ENCODE results near the gene B4GALNT2. TPM values are rescaled to one million over a fixed set of nuclear protein-coding genes. Genes with fewer than 3 reads are reported as not detected.

B4GALNT2 gene
- total RNA-seq, 2 experiments from 2014 or later: not detected

DNA sequence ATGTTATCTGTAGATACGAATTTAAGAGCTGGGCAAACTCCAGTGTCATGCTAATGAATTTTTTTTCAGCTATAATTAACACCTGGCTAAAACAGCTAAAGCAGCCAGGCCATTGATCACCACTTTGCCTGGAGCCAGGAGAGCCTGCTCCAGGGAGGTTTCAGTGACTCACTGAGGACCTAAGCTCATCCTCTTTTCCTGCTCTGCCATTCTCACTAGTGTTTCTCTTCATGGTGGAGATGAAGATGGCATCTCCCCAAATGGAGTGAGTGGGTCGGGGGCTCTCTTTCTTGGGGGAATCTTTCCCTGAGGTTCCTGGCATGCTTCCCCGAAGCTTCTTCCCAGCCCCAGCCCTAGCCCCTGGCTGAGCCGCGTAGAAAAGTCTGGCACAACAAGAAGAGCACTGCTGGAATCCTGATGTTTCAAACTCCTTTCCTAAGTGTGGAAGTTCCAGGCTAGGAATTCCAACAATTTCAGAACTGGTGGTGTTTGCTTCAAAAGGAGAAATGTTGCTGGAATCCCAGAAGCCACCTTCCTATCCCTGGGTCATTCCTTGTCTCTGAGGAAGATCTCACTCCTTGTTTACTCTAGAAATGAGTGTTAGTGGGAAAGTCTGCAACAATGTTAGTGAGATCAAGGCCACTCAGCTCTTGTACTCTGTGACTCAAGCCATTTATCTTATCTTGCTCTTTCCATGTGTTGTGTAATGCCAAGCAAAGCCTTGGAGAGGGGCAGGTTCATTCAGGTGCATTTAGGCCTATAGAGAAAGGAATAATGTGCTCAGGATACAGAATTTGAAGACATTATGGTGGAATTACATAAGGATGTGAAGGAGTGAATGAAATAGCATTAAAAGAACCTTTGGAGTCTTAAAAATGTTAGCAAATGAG is 26.0 kb upstream of the B4GALNT2 start:
- H3K27ac Mint-ChIP-seq: no peak overlapping the region
- H3K27me3 Mint-ChIP-seq: peaks cover 16% of the 10 kb centered on the region
- no peak for DNase-seq
- CTCF ChIA-PET: interaction anchor here (0.7 to 1.3 kb wide), 2 partner anchors 10 to 16 kb away, joined by 3 read pairs; no protein-coding TSS in a partner anchor
- no peak overlapping the region for H3K4me3 Mint-ChIP-seq
- POLR2A ChIA-PET: no interaction called here
- H3K9me3 Mint-ChIP-seq: no peaks in the 10 kb centered on the region
- H3K36me3 Mint-ChIP-seq (ENCODE audit: low read depth): no peaks in the 10 kb centered on the region
- H3K4me1 Mint-ChIP-seq: peaks cover 2% of the 10 kb centered on the region

DNA sequence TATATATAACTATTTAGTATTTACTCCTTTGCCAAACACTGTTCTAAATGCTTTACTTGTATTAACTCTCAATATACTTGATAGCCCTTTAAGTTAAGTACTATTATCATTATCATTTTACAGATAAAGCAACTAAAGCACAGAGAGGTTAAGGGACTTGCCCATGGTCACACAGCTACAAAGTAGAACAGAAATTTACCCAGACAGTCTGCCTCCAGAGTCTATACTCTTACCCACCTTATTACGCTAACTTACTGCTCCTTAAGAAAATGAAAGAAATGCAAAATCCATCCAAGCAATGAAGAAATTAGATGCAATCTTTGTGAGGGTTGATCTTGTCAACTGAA is 25.4 kb upstream of the B4GALNT2 start:
- Mint-ChIP-seq H3K4me3 (no peak overlapping the region), H3K9me3 (no peaks in the 10 kb centered on the region), H3K27ac (no peak overlapping the region), H3K27me3 (peaks cover 18% of the 10 kb centered on the region), H3K36me3 (ENCODE audit: low read depth) (no peaks in the 10 kb centered on the region), H3K4me1 (no peaks in the 10 kb centered on the region)
- DNase-seq: no peak
- ChIA-PET CTCF (interaction anchor here (1.3 kb wide), 1 partner anchor 16 kb away, joined by 3 read pairs; no protein-coding TSS in a partner anchor), POLR2A (no interaction called here)

DNA sequence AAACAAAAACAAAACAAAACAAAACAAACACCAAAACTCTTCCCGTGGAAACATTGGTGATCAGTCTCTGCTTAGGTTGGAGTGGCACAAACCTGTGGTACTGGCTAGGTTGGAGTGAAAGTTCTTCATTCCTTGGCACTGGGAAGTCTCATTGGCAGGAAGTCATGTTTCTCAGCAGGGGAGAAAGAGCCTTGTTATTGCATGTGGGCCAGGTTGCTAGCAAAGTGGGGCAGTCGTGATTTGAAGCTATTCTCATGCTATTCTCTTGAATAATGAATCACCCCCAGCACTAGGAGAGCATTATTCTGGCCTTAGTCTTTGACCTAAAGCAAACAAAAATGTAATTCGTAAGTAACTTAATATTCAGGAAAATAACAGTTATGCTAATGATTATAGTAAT is 24.3 kb upstream of the B4GALNT2 start:
- H3K4me3 Mint-ChIP-seq: no peak overlapping the region
- CTCF ChIA-PET: interaction anchor here (0.9 kb wide), 1 partner anchor 33 kb away, joined by 5 read pairs; no protein-coding TSS in a partner anchor

DNA sequence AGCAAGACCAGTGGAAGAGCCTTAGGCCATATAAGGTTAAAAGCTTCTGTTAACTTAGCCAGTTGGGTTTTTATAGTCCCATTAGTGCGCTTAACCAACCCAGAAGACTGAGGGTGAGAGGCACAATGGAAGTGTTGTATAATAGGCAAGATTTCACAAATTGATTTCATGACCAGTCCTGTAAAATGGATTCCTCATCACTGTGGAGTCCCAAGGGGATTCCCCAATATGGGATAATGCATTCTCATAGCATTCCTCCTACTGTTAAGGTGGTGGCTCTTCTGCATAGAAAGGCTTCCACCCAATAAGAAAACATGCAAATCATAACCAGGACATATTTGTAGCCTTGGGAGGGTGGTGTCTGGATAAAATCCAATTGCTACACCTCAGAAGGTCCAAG is 22.1 kb upstream of the B4GALNT2 start:
- Mint-ChIP-seq H3K27ac (no peak overlapping the region), H3K9me3 (no peaks in the 10 kb centered on the region), H3K36me3 (ENCODE audit: low read depth) (no peaks in the 10 kb centered on the region), H3K27me3 (peaks cover 29% of the 10 kb centered on the region), H3K4me1 (no peaks in the 10 kb centered on the region), H3K4me3 (no peak overlapping the region)
- ChIA-PET CTCF (no interaction called here), POLR2A (interaction anchor here (0.5 kb wide), 1 partner anchor 29 kb away, joined by 3 read pairs; no protein-coding TSS in a partner anchor)
- no peak for DNase-seq

More for the DNA sequence above, 24.3 kb upstream of the B4GALNT2 start:
- no peaks in the 10 kb centered on the region for H3K9me3 Mint-ChIP-seq
- H3K4me1 Mint-ChIP-seq: no peaks in the 10 kb centered on the region
- POLR2A ChIA-PET: no interaction called here
- no peaks in the 10 kb centered on the region for H3K36me3 Mint-ChIP-seq (ENCODE audit: low read depth)
- no peak for DNase-seq
- no peak overlapping the region for H3K27ac Mint-ChIP-seq
- peaks cover 25% of the 10 kb centered on the region for H3K27me3 Mint-ChIP-seq

DNA sequence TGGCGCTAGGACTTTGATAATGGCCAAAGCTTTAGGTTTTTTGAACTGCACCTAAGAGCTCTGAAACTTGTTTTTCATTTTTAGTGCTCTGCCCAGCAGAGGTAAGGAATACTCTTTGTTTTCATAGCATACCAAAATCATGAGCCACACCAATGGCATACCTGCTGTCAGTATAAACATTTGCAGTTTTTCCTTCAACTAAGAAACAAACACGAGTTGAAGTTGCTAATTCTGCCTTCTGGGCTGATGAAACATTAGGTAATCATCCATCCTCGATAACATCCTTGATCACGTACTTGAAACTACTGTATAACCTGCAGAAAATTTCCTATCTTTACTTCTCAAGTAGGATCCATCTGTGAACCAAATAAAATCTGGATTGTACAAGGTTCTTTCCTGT is 20.6 kb upstream of the B4GALNT2 start:
- POLR2A ChIA-PET: no interaction called here
- Mint-ChIP-seq H3K27me3 (peaks cover 34% of the 10 kb centered on the region), H3K4me3 (no peak overlapping the region), H3K27ac (no peak overlapping the region), H3K36me3 (ENCODE audit: low read depth) (no peaks in the 10 kb centered on the region), H3K4me1 (no peaks in the 10 kb centered on the region), H3K9me3 (no peaks in the 10 kb centered on the region)
- CTCF ChIA-PET: no interaction called here
- no peak for DNase-seq

DNA sequence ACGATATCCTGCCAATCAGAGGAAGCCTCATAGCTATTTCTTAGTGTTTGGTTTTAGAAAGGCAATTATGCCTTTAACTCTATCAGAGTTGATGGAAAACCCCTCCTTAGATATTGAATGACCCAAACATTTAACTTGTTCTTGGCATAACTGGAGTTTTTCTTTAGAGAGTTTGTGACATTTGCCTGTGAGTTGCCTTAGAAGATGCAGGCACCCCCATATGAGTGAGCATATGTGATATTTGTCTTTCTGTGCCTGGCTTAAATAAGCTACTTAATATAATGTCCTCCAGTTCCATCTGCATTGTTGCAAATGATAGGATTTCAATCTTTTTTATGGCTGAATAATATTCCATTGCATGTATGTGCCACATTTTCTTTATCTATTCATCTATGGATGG is 19.6 kb upstream of the B4GALNT2 start:
- no peaks in the 10 kb centered on the region for H3K36me3 Mint-ChIP-seq (ENCODE audit: low read depth)
- CTCF ChIA-PET: no interaction called here
- H3K4me3 Mint-ChIP-seq: no peak overlapping the region
- POLR2A ChIA-PET: no interaction called here
- no peak for DNase-seq
- H3K27ac Mint-ChIP-seq: no peak overlapping the region
- H3K27me3 Mint-ChIP-seq: peaks cover 36% of the 10 kb centered on the region
- no peaks in the 10 kb centered on the region for H3K4me1 Mint-ChIP-seq
- no peaks in the 10 kb centered on the region for H3K9me3 Mint-ChIP-seq

DNA sequence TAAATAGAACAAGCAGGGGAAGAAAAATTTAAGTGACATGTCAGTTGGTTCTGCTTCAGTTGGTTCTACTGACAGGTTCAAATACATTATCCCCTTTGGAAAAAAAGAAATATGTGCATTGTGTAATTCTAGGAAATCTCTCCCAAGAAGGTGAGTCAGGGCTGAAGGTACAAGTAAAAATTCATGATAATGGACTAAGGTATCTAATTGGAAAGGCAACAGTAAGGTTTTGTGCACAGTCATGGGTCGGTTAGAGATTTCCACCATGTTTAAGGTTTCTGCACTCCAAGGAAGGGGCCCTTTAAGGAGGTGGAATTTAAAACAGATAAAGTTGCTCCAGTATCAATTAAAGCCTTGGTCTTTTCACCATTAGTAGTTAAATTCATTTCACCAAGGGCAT is 17.9 kb upstream of the B4GALNT2 start:
- CTCF ChIA-PET: no interaction called here
- Mint-ChIP-seq H3K36me3 (ENCODE audit: low read depth) (no peaks in the 10 kb centered on the region), H3K27me3 (peaks cover 34% of the 10 kb centered on the region), H3K4me1 (no peaks in the 10 kb centered on the region), H3K4me3 (no peak overlapping the region), H3K27ac (no peak overlapping the region), H3K9me3 (no peaks in the 10 kb centered on the region)
- no peak for DNase-seq
- POLR2A ChIA-PET: no interaction called here

DNA sequence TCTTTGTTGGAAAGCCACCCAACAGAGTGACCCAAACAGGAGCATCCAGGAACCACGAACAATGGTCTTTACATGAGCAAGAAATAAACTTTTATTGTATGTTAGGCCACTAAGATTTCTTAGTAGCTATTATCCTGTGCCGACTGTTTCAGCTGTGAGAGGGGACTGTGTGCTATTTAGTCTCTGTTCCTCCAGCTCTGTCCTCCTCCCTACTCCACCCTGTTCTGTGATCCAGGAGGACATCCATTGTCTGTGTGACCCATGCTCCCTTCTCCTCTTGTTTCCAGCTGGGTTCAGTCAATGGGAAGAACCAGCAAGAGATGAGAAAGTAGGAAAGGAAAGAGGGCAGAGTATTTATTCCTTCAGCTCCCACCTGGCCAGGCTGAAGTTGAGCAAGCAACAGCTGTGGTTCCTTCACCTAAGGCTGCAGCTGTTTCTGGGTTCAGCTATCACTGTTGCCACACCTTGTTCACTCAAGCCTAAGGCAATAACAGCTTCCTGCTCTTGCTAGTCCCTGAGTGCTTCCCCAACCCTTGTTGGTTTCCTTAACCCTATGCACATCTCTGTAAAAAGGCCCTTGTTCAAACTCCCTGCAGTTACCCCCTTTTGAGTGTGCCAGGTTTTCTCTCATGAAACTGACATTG is 14.9 kb upstream of the B4GALNT2 start:
- no peak for DNase-seq
- H3K9me3 Mint-ChIP-seq: no peaks in the 10 kb centered on the region
- ChIA-PET CTCF (interaction anchor here (0.6 to 1.1 kb wide), 4 partner anchors 14 to 160 kb away, joined by 3 to 9 read pairs (median 5); no protein-coding TSS in a partner anchor), POLR2A (no interaction called here)
- peaks cover 46% of the 10 kb centered on the region for H3K27me3 Mint-ChIP-seq
- no peaks in the 10 kb centered on the region for H3K4me1 Mint-ChIP-seq
- H3K4me3 Mint-ChIP-seq: no peak overlapping the region
- no peaks in the 10 kb centered on the region for H3K36me3 Mint-ChIP-seq (ENCODE audit: low read depth)
- no peak overlapping the region for H3K27ac Mint-ChIP-seq

DNA sequence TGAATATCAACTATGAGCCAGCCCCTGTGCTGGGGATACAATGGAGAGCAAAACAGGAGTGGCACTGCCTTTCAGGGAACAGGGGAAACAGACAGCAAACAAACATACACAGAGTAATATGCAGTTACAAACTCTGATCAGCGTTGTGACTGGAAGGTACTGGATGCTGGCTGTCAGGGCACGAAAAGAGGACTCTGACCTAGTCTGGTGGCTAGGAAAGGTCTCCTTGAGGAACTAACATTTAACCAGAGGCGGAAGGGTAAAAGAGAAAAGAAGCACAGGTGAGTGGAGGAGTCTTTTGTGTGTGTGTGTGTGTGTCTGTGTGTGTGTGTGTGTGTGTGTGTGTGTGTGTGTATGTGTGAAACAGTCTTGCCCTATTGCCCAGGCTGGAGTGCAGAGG is 12.4 kb upstream of the B4GALNT2 start:
- ChIA-PET CTCF (interaction anchor here (0.6 kb wide), 1 partner anchor 1003 kb away, joined by 3 read pairs; no protein-coding TSS in a partner anchor), POLR2A (no interaction called here)
- H3K36me3 Mint-ChIP-seq (ENCODE audit: low read depth): no peaks in the 10 kb centered on the region
- H3K4me3 Mint-ChIP-seq: no peak overlapping the region
- H3K27me3 Mint-ChIP-seq: peaks cover 40% of the 10 kb centered on the region
- no peaks in the 10 kb centered on the region for H3K4me1 Mint-ChIP-seq
- H3K9me3 Mint-ChIP-seq: no peaks in the 10 kb centered on the region
- H3K27ac Mint-ChIP-seq: no peak overlapping the region
- no peak for DNase-seq

DNA sequence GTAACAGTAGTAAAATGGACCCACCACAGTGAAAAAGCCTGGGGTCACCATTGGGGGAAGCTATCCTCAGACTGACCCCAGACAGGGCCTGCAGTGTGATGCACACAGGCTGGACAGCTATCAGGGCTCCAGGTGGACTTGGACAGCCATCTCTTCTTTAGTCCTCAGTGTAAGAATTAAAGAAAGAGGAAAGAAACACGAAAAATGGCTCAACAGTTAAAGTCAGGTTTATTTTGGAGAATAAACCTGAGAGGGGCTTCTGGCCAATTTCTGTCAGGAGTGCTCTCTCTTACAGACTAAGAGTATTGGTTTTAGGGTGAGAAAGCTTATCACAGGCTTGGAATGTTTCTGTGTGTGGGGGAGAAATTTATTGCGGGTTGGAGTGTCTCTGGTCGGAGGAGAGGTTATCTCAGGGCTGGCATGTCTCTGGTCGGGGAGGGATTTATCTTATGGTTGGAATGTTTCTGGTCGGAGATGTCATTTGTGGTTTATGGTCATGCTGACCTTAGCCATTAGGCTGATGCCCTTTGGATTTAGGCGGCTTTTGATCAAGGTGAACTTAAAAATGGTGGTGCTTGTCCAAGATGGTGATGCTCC is 10.8 kb upstream of the B4GALNT2 start:
- Mint-ChIP-seq H3K4me1 (no peaks in the 10 kb centered on the region), H3K27me3 (peaks cover 36% of the 10 kb centered on the region), H3K9me3 (no peaks in the 10 kb centered on the region), H3K4me3 (no peak overlapping the region), H3K36me3 (ENCODE audit: low read depth) (no peaks in the 10 kb centered on the region), H3K27ac (no peak overlapping the region)
- no peak for DNase-seq
- CTCF ChIA-PET: interaction anchor here (1.2 kb wide), 1 partner anchor 89 kb away, joined by 4 read pairs; no protein-coding TSS in a partner anchor
- POLR2A ChIA-PET: no interaction called here

DNA sequence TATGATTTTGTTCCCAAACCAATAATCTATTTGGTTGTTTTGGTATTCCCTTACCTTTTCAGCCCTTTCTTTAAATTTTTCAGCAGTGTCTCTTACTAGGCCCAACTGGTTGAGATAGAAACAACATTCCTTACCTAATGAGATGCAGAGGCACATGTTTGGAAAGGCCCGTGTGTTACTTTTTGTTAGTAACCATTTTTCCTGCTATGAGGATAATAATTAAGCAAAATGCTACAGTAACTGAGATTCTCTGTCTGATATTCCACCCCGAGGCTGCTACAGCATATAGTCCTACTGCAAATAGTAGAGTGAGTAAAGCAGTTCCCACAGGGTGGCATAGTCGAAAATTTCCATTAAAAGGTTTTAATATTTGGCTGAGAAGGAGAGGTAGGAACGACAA is 10.0 kb upstream of the B4GALNT2 start:
- ChIA-PET CTCF (interaction anchor here (1.3 kb wide), 1 partner anchor 16 kb away, joined by 3 read pairs; no protein-coding TSS in a partner anchor), POLR2A (no interaction called here)
- H3K27me3 Mint-ChIP-seq: peaks cover 33% of the 10 kb centered on the region
- H3K4me3 Mint-ChIP-seq: no peak overlapping the region
- H3K27ac Mint-ChIP-seq: no peak overlapping the region
- no peaks in the 10 kb centered on the region for H3K9me3 Mint-ChIP-seq
- no peaks in the 10 kb centered on the region for H3K4me1 Mint-ChIP-seq
- no peaks in the 10 kb centered on the region for H3K36me3 Mint-ChIP-seq (ENCODE audit: low read depth)
- no peak for DNase-seq

DNA sequence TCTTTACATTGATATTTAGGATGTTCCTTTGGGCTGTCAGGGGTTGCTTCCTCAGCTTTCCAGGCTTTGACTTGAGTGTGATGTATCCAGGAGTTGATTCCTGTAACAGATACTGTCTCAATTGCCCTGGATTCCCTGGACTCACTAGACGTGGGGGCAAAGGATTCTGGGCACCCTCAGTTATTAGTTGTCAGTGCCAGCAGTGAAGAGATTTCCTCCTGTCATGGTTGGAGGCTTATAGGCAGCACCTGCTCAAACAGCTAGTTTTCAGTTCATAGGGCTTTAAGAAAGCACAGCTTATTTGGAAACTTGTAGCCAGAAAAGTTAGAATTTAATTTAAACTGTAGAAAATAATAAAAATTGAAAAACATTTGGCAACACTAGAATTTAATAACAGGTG is 9.5 kb upstream of the B4GALNT2 start:
- no peak for DNase-seq
- Mint-ChIP-seq H3K9me3 (no peaks in the 10 kb centered on the region), H3K36me3 (ENCODE audit: low read depth) (no peaks in the 10 kb centered on the region), H3K27me3 (peaks cover 32% of the 10 kb centered on the region), H3K27ac (no peak overlapping the region), H3K4me3 (no peak overlapping the region), H3K4me1 (no peaks in the 10 kb centered on the region)
- ChIA-PET POLR2A (no interaction called here), CTCF (interaction anchor here (1.3 kb wide), 1 partner anchor 16 kb away, joined by 3 read pairs; no protein-coding TSS in a partner anchor)

DNA sequence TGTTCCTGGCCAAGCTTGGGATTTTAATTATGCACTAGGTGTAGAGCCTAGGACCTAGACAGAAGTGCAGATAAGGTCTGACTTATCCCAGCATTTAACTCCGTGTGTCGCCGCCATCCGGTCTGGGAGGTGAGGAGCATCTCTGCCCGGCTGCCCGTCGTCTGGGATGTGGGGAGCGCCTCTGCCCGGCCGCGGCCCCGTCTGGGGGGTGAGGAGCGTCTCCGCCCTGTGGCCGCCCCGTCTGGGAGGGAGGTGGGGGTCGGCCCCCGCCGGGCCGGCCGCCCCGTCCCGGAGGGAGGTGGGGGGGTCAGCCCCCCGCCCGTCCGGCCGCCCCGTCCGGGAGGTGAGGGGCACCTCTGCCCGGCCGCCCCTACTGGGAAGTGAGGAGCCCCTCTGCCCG is 7.1 kb upstream of the B4GALNT2 start:
- POLR2A ChIA-PET: no interaction called here
- no peaks in the 10 kb centered on the region for H3K36me3 Mint-ChIP-seq (ENCODE audit: low read depth)
- no peaks in the 10 kb centered on the region for H3K9me3 Mint-ChIP-seq
- no peak overlapping the region for H3K4me3 Mint-ChIP-seq
- no peak overlapping the region for H3K27ac Mint-ChIP-seq
- H3K4me1 Mint-ChIP-seq: no peaks in the 10 kb centered on the region
- CTCF ChIA-PET: no interaction called here
- DNase-seq: no peak
- H3K27me3 Mint-ChIP-seq: peaks cover 42% of the 10 kb centered on the region

All from activated CD4-positive, alpha-beta T cell treated with anti-CD3 and anti-CD28 coated beads, Interleukin-2, amount 10 ng/mL, durations not matched to agents 7 days and 5 days (primary cell).